MM.1S (cell line): ENCODE results near the gene GZMM.

ENCODE experiments used
- CTCF ChIP-seq: fragments of 300-600 bp; sonication (generic); IDR thresholded peaks from 2 replicates; pipeline ENCODE4 v1.5.1; 2016; ENCODE audit warnings: antibody characterized with exemption, low read length, mixed read lengths
- EZH2 ChIP-seq: fragments of 300-600 bp; sonication (generic); optimal IDR thresholded peaks from 2 replicates; pipeline ENCODE3; 2017; ENCODE audit warnings: low read depth, mild to moderate bottlenecking, antibody characterized with exemption, low read length, mixed read lengths

GRCh38 chr19:570937-571565 is 27.2 kb downstream of the GZMM start:
- TF ChIP-seq CTCF, result no peak
- no peak for TF ChIP-seq EZH2
